Measurements from ENCODE around the gene PTK6. TPM values are rescaled to one million over a fixed set of nuclear protein-coding genes. Genes with fewer than 3 reads are reported as not detected.
"Not testable (repeated sequence)": the region's sequence is repeated elsewhere in the genome, so short reads cannot be mapped to it uniquely, and the experiment has no call there.

PTK6 gene
- total RNA-seq, 4 donors from 2014 or later, result 8.3 to 109 (median 84.5) TPM

GRCh38 chr20:63518351-63518861 is 18.8 kb downstream of the PTK6 start:
- Histone ChIP-seq H3K4me1 (peaks cover 0 to 27% (median 11%) of the 10 kb centered on the region in 4 donors), H3K27me3 (no peaks in the 10 kb centered on the region), H3K4me3 (no peak overlapping the region), H3K36me3 (peaks cover 0 to 13% (median 0%) of the 10 kb centered on the region in 3 donors), H3K27ac (no peak overlapping the region), H3K9me3 (no peaks in the 10 kb centered on the region)
- peak in 1 of 3 donors; percentile 40 for DNase-seq
- TF ChIP-seq POLR2A (IDR thresholded peaks at IDR 0.05), result no peak
- TF ChIP-seq CTCF (IDR thresholded peaks at IDR 0.05), result no peak

- DNase-seq, result peak in 1 of 3 donors; percentile 41
Observed at GRCh38 chr20:63517376-63518309, 19.5 kb downstream of the PTK6 start.

GRCh38 chr20:63514520-63514919 is 22.7 kb downstream of the PTK6 start:
- not testable (repeated sequence) for H3K27me3 ChIP-seq, DNase-seq, H3K4me3 ChIP-seq, H3K4me1 ChIP-seq, H3K27ac ChIP-seq, H3K9me3 ChIP-seq, H3K36me3 ChIP-seq

More at GRCh38 chr20:63517376-63518309, 19.5 kb downstream of the PTK6 start:
- Histone ChIP-seq H3K36me3 (peaks cover 0 to 6% (median 0%) of the 10 kb centered on the region in 3 donors), H3K9me3 (no peaks in the 10 kb centered on the region), H3K4me1 (peaks cover 0 to 22% (median 11%) of the 10 kb centered on the region in 4 donors), H3K4me3 (no peak overlapping the region), H3K27me3 (no peaks in the 10 kb centered on the region), H3K27ac (no peak overlapping the region)
- TF ChIP-seq CTCF (IDR thresholded peaks at IDR 0.05) (no peak), POLR2A (IDR thresholded peaks at IDR 0.05) (no peak)

GRCh38 chr20:63513207-63513606 is 24.0 kb downstream of the PTK6 start:
- H3K36me3 ChIP-seq, result no peaks in the 10 kb centered on the region
- H3K4me3 ChIP-seq, result no peak overlapping the region
- H3K9me3 ChIP-seq, result no peaks in the 10 kb centered on the region
- no peak overlapping the region for H3K27ac ChIP-seq
- H3K27me3 ChIP-seq, result no peaks in the 10 kb centered on the region
- TF ChIP-seq CTCF (IDR thresholded peaks at IDR 0.05) (no peak), POLR2A (IDR thresholded peaks at IDR 0.05) (no peak)
- DNase-seq, result no peak
- no peaks in the 10 kb centered on the region for H3K4me1 ChIP-seq

- DNase-seq, result no peak
- no peaks in the 10 kb centered on the region for H3K4me1 ChIP-seq
- H3K4me3 ChIP-seq, result no peak overlapping the region
- H3K9me3 ChIP-seq, result peaks cover 0 to 15% (median 2%) of the 10 kb centered on the region in 4 donors
- no peaks in the 10 kb centered on the region for H3K27me3 ChIP-seq
- TF ChIP-seq CTCF (IDR thresholded peaks at IDR 0.05) (no peak), POLR2A (IDR thresholded peaks at IDR 0.05) (no peak)
- no peak overlapping the region for H3K27ac ChIP-seq
- no peaks in the 10 kb centered on the region for H3K36me3 ChIP-seq
Observed at GRCh38 chr20:63509088-63509564, 28.1 kb downstream of the PTK6 start.

Measured in Peyer's patch (tissue), 4 donors.